Loucy (cell line): ENCODE data around the gene TMEM132D.

Source experiments
- H2AFZ ChIP-seq: fragments of 200-600 bp; sonication (generic); 2 replicates; pipeline ENCODE4 v1.6.0; 2016; ENCODE audit warnings: antibody characterized with exemption, mild to moderate bottlenecking, low read length, moderate library complexity
- H3F3A ChIP-seq: fragments of 200-600 bp; 2 replicates; pipeline ENCODE4 v1.6.0; 2016; ENCODE audit warnings: antibody characterized with exemption, low read depth, mild to moderate bottlenecking
- H3K27me3 ChIP-seq: fragments of 200-600 bp; sonication (generic); 2 replicates; pipeline ENCODE4 v1.6.1; 2014; ENCODE audit warnings: low read length, mild to moderate bottlenecking; ENCODE audit not compliant: insufficient read depth, poor library complexity, severe bottlenecking
- H3K36me3 ChIP-seq: fragments of 200-600 bp; sonication (generic); 2 replicates; pipeline ENCODE4 v1.6.1; 2016; ENCODE audit warnings: low read length; ENCODE audit not compliant: insufficient read depth
- H3K4me1 ChIP-seq: fragments of 200-600 bp; sonication (generic); 2 replicates; pipeline ENCODE4 v1.5.1; 2014; ENCODE audit warnings: low read length, mild to moderate bottlenecking; ENCODE audit not compliant: insufficient read depth, poor library complexity, severe bottlenecking
- H3K4me2 ChIP-seq: fragments of 200-600 bp; sonication (generic); 2 replicates; pipeline ENCODE4 v1.6.0; 2014; ENCODE audit warnings: antibody characterized with exemption, low read length, low read depth, mild to moderate bottlenecking; ENCODE audit not compliant: poor library complexity, severe bottlenecking
- H3K4me3 ChIP-seq: fragments of 200-600 bp; sonication (generic); 2 replicates; pipeline ENCODE4 v1.5.1; 2014; ENCODE audit warnings: low read length, mild to moderate bottlenecking, mixed read lengths; ENCODE audit not compliant: poor library complexity, severe bottlenecking
- H3K79me2 ChIP-seq: fragments of 200-600 bp; sonication (generic); 2 replicates; pipeline ENCODE4 v1.6.1; 2014; ENCODE audit warnings: low read length; ENCODE audit not compliant: insufficient read depth
- H3K9ac ChIP-seq: fragments of 200-600 bp; sonication (generic); 2 replicates; pipeline ENCODE4 v1.6.0; 2014; ENCODE audit warnings: mild to moderate bottlenecking, low read depth, low read length, moderate library complexity; ENCODE audit not compliant: poor library complexity, severe bottlenecking
- H3K9me2 ChIP-seq: fragments of 200-600 bp; sonication (generic); replicated peaks from 2 replicates; pipeline ENCODE4 v1.6.1; 2016; ENCODE audit warnings: low read depth, low read length, mixed read lengths
- H3K9me3 ChIP-seq: fragments of 200-600 bp; sonication (generic); 2 replicates; pipeline ENCODE4 v1.6.1; 2014; ENCODE audit warnings: mild to moderate bottlenecking, antibody characterized with exemption, low read length, low read depth; ENCODE audit not compliant: insufficient read depth
- H4K20me1 ChIP-seq: fragments of 200-600 bp; sonication (generic); 2 replicates; pipeline ENCODE4 v1.6.0; 2014; ENCODE audit warnings: antibody characterized with exemption, low read length, mild to moderate bottlenecking; ENCODE audit not compliant: insufficient read depth, poor library complexity, severe bottlenecking
- EZH2phosphoT487 ChIP-seq: fragments of 200-600 bp; IDR thresholded peaks from 2 replicates; pipeline ENCODE4 v1.6.1; 2018; ENCODE audit warnings: antibody characterized with exemption, mild to moderate bottlenecking, moderate library complexity, borderline replicate concordance
- TF ChIP-seq, protein P1 (sequence below): fragments of 200-600 bp; sonication (generic); conservative IDR thresholded peaks from 2 replicates; pipeline ENCODE4 v1.5.1; 2014; ENCODE audit warnings: mild to moderate bottlenecking, antibody characterized with exemption, low read length

TMEM132D gene

DNA sequence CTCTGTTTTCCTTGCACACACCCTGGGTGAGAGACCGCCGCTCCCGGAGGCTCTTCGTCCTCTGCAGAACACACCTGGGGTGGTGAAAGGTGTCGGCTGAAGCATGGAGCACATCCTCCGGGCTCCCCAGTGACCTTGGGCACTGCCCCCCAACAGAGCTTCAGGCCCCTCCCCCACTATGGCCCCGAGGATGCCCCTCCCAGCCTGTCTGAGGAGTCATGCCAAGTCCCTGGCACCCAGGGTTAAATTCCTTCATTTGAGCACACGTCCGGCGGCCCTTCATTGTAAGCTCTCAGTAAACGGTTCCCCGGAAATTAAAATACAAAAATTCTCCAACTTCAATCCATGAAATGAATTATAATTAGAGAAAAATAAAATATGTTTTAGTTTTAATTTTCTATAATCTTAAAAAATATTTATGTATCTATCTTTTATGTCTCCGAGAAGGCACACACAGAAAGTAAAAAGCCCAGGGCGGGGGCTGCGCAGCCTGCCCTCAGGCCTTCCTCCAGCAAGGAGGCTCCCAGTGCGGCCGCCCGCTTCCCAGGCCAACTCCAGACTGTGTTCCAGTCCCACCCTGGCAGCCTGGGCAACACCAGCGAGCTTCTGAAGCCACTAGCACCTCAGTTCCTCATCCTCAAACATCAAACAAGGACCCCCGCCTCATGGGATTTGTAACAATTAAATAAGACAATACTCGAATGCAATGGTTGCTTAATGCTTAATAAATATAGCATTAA is 63.5 kb downstream of the TMEM132D start:
- Histone ChIP-seq H3K9ac (no peak overlapping the region), H3K9me2 (no peaks in the 10 kb centered on the region), H3F3A (no peaks in the 10 kb centered on the region), H4K20me1 (no peaks in the 10 kb centered on the region), H3K4me1 (no peaks in the 10 kb centered on the region), H3K36me3 (no peaks in the 10 kb centered on the region), H3K4me3 (no peak overlapping the region), H3K27me3 (no peaks in the 10 kb centered on the region), H2AFZ (no peak overlapping the region), H3K79me2 (no peaks in the 10 kb centered on the region), H3K9me3 (no peaks in the 10 kb centered on the region), H3K4me2 (no peak overlapping the region)
- no peak for TF ChIP-seq EZH2phosphoT487
- TF ChIP-seq, protein P1, sequence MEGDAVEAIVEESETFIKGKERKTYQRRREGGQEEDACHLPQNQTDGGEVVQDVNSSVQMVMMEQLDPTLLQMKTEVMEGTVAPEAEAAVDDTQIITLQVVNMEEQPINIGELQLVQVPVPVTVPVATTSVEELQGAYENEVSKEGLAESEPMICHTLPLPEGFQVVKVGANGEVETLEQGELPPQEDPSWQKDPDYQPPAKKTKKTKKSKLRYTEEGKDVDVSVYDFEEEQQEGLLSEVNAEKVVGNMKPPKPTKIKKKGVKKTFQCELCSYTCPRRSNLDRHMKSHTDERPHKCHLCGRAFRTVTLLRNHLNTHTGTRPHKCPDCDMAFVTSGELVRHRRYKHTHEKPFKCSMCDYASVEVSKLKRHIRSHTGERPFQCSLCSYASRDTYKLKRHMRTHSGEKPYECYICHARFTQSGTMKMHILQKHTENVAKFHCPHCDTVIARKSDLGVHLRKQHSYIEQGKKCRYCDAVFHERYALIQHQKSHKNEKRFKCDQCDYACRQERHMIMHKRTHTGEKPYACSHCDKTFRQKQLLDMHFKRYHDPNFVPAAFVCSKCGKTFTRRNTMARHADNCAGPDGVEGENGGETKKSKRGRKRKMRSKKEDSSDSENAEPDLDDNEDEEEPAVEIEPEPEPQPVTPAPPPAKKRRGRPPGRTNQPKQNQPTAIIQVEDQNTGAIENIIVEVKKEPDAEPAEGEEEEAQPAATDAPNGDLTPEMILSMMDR = no peak

DNA sequence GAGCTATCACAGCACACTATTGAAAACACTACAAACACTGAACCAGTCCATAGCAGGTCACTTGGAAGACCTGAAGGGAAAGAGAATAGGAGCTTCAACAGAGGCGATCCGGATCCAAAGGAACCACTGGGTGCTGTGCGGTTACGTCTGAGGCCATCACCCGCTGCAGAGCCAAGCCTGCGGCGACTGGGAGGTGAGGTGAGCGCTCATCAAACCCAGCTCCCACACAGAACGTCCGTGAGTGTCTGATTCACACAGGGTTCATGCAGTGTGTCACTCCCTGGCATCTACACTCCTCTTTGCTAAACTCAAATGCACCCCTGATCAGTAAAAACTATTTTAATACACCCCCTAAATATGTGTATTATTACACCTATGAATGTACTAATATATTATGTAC is 64.1 kb downstream of the TMEM132D start:
- Histone ChIP-seq H3K4me3 (no peak overlapping the region), H3K27me3 (no peaks in the 10 kb centered on the region), H3K9me2 (no peaks in the 10 kb centered on the region), H3F3A (no peaks in the 10 kb centered on the region), H3K9ac (no peak overlapping the region), H3K4me2 (no peak overlapping the region), H3K79me2 (no peaks in the 10 kb centered on the region), H3K36me3 (no peaks in the 10 kb centered on the region), H3K9me3 (no peaks in the 10 kb centered on the region), H3K4me1 (no peaks in the 10 kb centered on the region), H2AFZ (no peak overlapping the region), H4K20me1 (no peaks in the 10 kb centered on the region)
- TF ChIP-seq, protein P1 = no peak
- TF ChIP-seq EZH2phosphoT487 = no peak

DNA sequence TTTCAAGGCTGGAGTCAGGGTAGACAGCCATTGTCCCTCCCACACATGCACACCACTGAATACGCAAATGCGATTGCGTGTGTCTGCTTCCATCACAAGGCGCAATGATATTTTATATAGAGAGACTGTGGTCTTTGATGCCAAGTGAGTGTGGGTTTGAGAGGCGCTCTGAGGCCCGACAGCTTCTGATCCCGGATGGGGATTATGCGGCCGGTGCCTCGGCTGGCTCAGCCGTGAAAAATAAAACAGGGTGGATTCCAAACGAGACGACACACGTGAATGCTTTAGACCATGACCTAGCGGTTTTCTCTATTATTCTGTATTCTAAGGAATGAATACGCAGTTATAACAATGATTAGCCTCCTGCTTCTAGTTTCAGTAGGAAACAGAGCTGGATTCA is 72.5 kb downstream of the TMEM132D start:
- H3K4me3 ChIP-seq = no peak overlapping the region
- H3K4me2 ChIP-seq = no peak overlapping the region
- H3K27me3 ChIP-seq = no peaks in the 10 kb centered on the region
- H3K9ac ChIP-seq = no peak overlapping the region
- no peak overlapping the region for H2AFZ ChIP-seq
- no peaks in the 10 kb centered on the region for H3F3A ChIP-seq
- H3K9me3 ChIP-seq = peaks cover 11% of the 10 kb centered on the region; the same call in 1 of the 2 replicates
- H3K4me1 ChIP-seq = no peaks in the 10 kb centered on the region
- no peaks in the 10 kb centered on the region for H3K36me3 ChIP-seq
- TF ChIP-seq, protein P1 = no peak
- TF ChIP-seq EZH2phosphoT487 = no peak
- H4K20me1 ChIP-seq = no peaks in the 10 kb centered on the region
- H3K79me2 ChIP-seq = no peaks in the 10 kb centered on the region
- H3K9me2 ChIP-seq = no peaks in the 10 kb centered on the region
